Mononuclear cell (primary cell): ENCODE measurements around the gene KIF3B. TPM values are rescaled to one million over a fixed set of nuclear protein-coding genes. Genes with fewer than 3 reads are reported as not detected.
A peak's percentile ranks its signal among the peaks of the same experiment; 100 is the strongest.
"Not testable (repeated sequence)": the region's sequence is repeated elsewhere in the genome, so short reads cannot be mapped to it uniquely, and the experiment has no call there.

Experiments used
- H3K27me3 ChIP-seq: 2 replicates; pipeline ENCODE4 v1.6.0; 2011; ENCODE audit warnings: low read length, control low read depth; ENCODE audit not compliant: insufficient read depth
- H3K4me1 ChIP-seq: 2 replicates; pipeline ENCODE4 v1.5.1; 2011; ENCODE audit warnings: mild to moderate bottlenecking, low read length, control low read depth; ENCODE audit not compliant: insufficient read depth
- H3K4me3 ChIP-seq: 2 replicates; pipeline ENCODE4 v1.5.1; 2011; ENCODE audit warnings: mild to moderate bottlenecking, low read length, moderate library complexity
- H3K9me3 ChIP-seq: 2 replicates; pipeline ENCODE4 v1.5.1; 2011; ENCODE audit warnings: low read depth, mild to moderate bottlenecking, control low read depth, low read length
- total RNA-seq: library from RNA; depleted of rRNA; stranded (reverse); fragments of >200 nt; gene quantifications from one replicate; pipeline ENCODE4 v1.2.3, GENCODE V29; 2012

Gene KIF3B
- total RNA-seq, 1 donor, result 7.0 TPM

DNA sequence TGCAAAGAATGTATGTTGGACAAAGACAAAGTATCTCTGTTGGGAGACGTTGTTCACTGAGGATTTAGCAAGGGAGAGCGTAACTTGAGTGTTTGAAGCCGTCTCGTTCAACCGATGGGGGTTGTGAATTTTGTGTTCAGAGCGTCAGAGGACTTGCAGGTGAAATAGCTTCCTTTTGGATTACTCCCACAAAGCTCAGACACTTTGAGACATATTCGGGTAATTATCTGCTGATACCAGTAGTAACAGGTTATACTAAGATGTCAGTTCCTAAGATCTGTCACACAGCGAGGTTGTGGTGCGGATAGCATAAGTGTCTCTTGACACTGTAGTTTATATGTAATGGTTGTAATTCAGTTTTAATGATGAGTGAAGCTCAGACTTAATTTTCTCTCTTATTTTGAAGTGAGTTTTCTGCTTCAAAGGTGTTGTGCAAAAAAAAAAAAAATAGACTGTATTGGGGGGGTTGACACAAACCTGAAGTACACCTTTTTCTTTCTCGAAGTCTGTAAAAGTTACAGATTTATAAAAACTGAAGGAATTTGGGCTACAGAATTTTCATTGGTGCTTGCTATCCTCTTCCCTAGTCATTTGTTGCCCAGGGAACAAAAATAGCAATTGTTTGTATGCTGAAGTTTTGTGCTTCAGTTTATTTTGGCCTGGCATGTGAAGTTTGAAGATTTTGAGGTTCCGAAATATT is 82.3 kb downstream of the KIF3B start:
- Histone ChIP-seq H3K9me3 (no peaks in the 10 kb centered on the region), H3K4me3 (peak overlapping the region; percentile 77), H3K4me1 (peaks cover 67% of the 10 kb centered on the region), H3K27me3 (no peaks in the 10 kb centered on the region)

GRCh38 chr20:32360333-32360634 is 82.8 kb downstream of the KIF3B start:
- Histone ChIP-seq H3K4me3 (no peak overlapping the region), H3K9me3 (no peaks in the 10 kb centered on the region), H3K27me3 (no peaks in the 10 kb centered on the region), H3K4me1 (peaks cover 67% of the 10 kb centered on the region)

DNA sequence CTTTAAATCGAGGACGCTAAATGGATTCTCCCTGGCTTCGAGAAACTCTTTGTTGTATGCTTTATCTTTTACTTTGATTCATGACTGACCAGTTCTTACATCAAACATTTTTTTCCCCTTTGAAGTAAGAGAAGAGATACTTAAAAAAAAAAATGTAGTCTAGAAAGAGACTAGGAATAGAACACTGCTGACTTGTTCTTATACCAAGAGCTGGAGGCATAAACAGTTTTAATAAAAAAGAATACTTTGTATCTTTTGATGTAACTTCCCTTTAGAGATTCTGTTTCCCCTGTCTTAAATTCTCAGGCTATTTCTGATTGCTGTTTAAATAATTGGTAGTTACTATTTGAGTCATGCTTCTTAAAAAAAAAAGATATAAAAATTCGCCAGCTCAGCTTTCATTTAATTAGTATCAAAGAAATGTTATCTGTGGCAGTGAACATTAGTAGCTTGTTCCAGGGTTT is 85.5 kb downstream of the KIF3B start:
- H3K9me3 ChIP-seq, result no peaks in the 10 kb centered on the region
- H3K27me3 ChIP-seq, result no peaks in the 10 kb centered on the region
- H3K4me1 ChIP-seq, result peaks cover 51% of the 10 kb centered on the region
- H3K4me3 ChIP-seq, result no peak overlapping the region

- H3K4me3 ChIP-seq, result no peak overlapping the region
- no peaks in the 10 kb centered on the region for H3K9me3 ChIP-seq
- H3K4me1 ChIP-seq, result peaks cover 51% of the 10 kb centered on the region
- H3K27me3 ChIP-seq, result no peaks in the 10 kb centered on the region
These were observed 86.0 kb downstream of the KIF3B start for GRCh38 chr20:32363492-32363891.

DNA sequence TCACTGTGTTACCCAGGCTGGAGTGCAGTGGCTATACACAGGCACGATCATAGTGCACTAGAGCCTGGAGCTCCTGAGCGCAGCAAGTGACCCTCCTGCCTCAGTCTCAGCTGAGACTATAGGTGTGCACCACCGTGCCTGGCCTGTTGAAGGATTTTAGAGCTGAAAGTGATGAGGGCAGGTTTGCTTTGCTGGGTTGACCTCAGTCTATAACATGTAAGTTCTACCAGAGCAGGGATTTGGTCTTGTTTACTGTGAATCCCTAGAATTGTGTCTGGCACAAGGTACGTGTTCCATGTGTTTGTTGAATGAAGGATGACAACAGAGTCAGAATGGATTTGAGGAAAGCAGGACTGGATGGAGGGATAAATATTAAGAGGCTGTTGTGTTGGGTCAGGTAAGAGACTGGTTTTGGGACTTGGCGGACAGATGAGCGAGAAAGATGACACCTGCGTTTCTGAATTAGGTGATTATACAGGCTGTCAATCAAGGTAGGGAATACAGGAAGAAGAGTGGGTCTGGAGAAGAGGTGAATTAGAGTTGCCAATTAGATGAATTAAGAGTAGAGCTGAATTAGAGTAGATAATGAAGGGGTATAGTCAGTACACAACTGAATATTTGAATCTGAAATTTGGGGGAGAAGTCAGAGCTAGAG is 87.2 kb downstream of the KIF3B start:
- Histone ChIP-seq H3K4me1 (peaks cover 49% of the 10 kb centered on the region), H3K27me3 (no peaks in the 10 kb centered on the region), H3K9me3 (no peaks in the 10 kb centered on the region), H3K4me3 (no peak overlapping the region)

DNA sequence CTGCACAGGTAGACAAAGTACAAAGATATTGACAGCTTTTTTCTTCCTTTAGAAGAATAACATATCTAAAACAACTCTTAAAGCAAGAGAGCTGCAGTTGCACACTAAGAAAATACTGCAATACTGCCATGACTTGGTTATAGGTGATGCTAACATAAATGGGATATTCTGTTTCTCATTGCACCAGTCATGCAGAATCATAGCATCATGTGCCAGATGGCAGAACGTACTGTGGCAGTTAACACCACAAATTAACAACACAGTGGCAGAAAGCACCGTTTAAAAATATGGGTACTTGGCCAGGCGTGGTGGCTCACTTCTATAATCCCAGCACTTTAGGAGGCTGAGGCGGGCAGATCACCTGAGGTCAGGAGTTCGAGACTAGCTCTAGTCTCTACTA is 88.1 kb downstream of the KIF3B start:
- H3K9me3 ChIP-seq, result no peaks in the 10 kb centered on the region
- peaks cover 41% of the 10 kb centered on the region for H3K4me1 ChIP-seq
- H3K27me3 ChIP-seq, result no peaks in the 10 kb centered on the region
- H3K4me3 ChIP-seq, result no peak overlapping the region

DNA sequence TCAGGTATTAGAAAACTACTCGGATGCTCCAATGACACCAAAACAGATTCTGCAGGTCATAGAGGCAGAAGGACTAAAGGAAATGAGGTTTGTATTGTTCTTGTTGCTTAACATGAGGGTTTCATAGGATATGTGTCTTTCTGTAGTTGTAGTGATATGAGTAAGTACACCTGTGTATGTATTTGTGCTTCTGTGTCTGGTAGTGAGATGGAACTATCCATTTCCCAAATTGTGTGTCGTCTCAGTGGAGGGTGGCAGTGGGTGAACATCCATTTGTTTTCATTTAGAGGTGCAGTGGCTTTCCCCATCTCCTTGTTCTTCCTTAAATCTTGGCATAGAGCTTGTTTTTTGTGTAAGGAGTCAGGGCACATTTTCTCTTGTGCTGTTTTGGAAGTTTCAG is 88.9 kb downstream of the KIF3B start:
- Histone ChIP-seq H3K4me1 (peaks cover 33% of the 10 kb centered on the region), H3K4me3 (no peak overlapping the region), H3K27me3 (no peaks in the 10 kb centered on the region), H3K9me3 (no peaks in the 10 kb centered on the region)

GRCh38 chr20:32368323-32368722 is 90.9 kb downstream of the KIF3B start:
- Histone ChIP-seq H3K4me3 (no peak overlapping the region), H3K27me3 (no peaks in the 10 kb centered on the region), H3K9me3 (no peaks in the 10 kb centered on the region), H3K4me1 (peaks cover 24% of the 10 kb centered on the region)

- H3K27me3 ChIP-seq, result no peaks in the 10 kb centered on the region
- H3K4me3 ChIP-seq, result no peak overlapping the region
- peaks cover 18% of the 10 kb centered on the region for H3K4me1 ChIP-seq
- H3K9me3 ChIP-seq, result no peaks in the 10 kb centered on the region
These were observed 91.5 kb downstream of the KIF3B start for GRCh38 chr20:32368925-32369324.

DNA sequence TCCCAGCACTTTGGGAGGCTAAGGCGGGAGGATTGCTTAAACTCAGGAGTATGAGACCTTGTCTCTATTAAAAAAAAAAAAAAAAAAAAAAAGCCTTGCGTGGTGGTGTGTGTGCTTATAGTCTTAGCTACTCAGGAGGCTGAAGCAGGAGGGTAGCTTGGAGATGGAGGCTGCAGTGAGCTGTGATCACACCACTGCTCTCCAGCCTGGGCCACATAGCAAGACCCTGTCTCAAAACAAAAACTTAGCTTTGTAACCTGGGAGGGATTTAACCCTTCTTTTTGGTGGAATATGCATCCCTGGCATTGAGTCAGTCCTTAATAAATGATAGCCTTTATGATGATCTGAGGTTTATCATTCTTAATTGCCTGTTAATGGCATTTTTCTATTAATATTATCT is 93.4 kb downstream of the KIF3B start:
- no peaks in the 10 kb centered on the region for H3K27me3 ChIP-seq
- no peaks in the 10 kb centered on the region for H3K9me3 ChIP-seq
- peaks cover 9% of the 10 kb centered on the region for H3K4me1 ChIP-seq
- no peak overlapping the region for H3K4me3 ChIP-seq

DNA sequence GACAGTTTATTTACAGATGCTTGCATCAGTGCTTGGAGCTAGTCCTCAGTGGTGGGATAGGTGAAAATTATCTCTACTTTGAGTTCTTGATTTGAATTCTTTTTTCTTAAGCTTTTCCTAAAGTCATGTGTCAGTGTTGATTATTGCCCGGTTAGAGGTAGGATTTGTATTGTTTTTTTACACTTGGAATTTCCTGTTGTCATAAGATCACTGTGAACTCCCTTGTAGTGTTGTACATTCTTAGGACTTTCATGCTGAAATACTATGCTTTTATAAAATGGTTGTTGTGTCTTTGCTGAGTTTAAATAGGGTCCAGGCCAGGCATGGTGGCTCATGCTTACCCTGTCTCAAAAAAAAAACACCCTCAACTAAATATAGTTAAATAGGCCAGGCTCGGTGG is 101.0 kb downstream of the KIF3B start:
- no peak overlapping the region for H3K4me3 ChIP-seq
- H3K27me3 ChIP-seq, result no peaks in the 10 kb centered on the region
- no peaks in the 10 kb centered on the region for H3K4me1 ChIP-seq
- H3K9me3 ChIP-seq, result no peaks in the 10 kb centered on the region

GRCh38 chr20:32380037-32380436 is 102.6 kb downstream of the KIF3B start:
- H3K4me3 ChIP-seq, H3K27me3 ChIP-seq, H3K4me1 ChIP-seq, H3K9me3 ChIP-seq: not testable (repeated sequence)

DNA sequence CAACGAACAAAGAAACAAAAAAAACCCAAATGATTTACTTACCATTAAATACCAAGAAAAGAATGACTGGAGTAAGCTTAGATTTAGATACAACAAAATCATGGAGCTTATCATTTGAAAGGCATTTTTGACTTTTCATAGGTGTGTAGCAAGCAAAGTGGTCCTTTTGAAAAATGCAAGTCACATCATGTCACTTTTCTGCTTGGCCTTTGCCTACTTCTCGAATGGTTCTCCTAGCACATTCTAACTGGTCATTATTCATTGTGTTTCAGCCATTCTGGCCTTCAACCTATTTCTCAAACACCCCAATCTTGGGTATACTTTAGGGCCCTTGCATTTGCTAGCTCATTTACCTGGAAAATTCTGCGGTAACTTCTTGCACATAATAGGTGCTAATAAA is 103.3 kb downstream of the KIF3B start:
- no peaks in the 10 kb centered on the region for H3K27me3 ChIP-seq
- no peaks in the 10 kb centered on the region for H3K9me3 ChIP-seq
- H3K4me3 ChIP-seq, result no peak overlapping the region
- H3K4me1 ChIP-seq, result no peaks in the 10 kb centered on the region

DNA sequence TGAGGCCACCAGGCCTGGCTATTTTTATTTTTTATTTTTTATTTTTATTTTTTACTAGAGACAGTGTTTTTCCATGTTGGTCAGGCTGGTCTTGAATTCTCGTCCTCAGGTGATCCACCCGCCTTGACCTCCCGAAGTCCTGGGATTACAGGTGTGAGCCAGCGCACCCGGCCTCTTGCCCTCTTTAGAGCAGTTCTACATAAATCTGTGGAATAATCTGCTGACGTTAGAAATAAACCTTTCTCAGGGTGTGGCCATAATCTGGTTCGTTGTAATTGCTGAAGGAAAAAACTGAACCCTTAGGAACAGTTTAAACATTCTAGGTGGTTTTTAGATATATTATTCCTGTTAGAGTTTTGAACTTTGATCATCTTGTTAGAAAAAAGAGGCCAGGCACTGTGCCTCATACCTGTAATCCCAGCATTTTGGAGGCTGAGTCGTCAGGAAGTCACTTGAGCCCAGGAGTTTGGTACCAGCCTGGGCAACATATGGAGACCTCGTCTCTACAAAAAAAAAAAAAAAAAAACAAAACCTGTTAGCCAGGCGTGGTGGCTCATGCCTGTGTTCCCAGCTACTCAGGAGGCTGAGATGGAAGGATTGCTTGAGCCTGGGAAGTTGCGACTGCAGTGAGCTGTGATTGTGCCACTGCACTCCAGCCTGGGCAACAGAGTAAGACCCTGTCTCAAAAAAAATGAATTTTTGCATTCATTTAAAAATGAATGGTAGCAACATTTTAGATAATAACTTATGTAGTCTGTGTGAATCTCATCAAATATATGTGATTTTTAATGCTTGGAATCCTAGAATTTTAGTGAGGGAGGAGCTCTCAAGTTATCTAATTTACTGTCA is 104.9 kb downstream of the KIF3B start:
- Histone ChIP-seq H3K9me3 (no peaks in the 10 kb centered on the region), H3K4me1 (peaks cover 11% of the 10 kb centered on the region), H3K27me3 (no peaks in the 10 kb centered on the region), H3K4me3 (no peak overlapping the region)

DNA sequence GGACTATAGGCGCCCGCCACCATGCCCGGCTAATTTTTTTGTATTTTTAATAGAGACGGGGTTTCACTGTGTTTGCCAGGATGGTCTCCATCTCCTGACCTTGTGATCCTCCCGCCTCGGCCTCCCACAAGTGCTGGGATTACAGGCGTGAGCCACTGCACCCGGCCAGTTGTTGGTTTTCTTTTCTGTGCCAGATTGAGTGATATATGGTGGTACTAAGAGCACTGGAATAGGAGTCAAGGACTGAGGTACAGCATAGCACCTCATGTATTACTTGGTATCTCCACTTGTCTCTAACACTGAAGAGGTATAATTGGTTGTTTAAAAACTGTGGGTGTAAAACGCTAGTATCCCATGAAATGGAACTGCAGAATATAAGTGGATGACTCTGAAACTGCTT is 106.0 kb downstream of the KIF3B start:
- H3K4me3 ChIP-seq, H3K9me3 ChIP-seq, H3K27me3 ChIP-seq: not testable (repeated sequence)
- H3K4me1 ChIP-seq, result peaks cover 18% of the 10 kb centered on the region
